A673 (cell line): Measurements from ENCODE around the gene ISYNA1.

Experiments
- EZH2 ChIP-seq: fragments of 200-600 bp; sonication (generic); IDR thresholded peaks from 2 replicates; pipeline ENCODE4 v1.6.1; 2017; ENCODE audit warnings: borderline replicate concordance, low read depth, mild to moderate bottlenecking, mixed read lengths, antibody characterized with exemption, low read length; ENCODE audit not compliant: poor library complexity, severe bottlenecking
- TF ChIP-seq, protein P1 (sequence below): fragments of 300-800, 200-600 bp; sonication (generic); conservative IDR thresholded peaks from 2 replicates; pipeline ENCODE4 v1.5.1; 2017; ENCODE audit warnings: low read depth, mild to moderate bottlenecking, antibody characterized with exemption, low read length, moderate library complexity, mixed read lengths

- TF ChIP-seq, protein P1, sequence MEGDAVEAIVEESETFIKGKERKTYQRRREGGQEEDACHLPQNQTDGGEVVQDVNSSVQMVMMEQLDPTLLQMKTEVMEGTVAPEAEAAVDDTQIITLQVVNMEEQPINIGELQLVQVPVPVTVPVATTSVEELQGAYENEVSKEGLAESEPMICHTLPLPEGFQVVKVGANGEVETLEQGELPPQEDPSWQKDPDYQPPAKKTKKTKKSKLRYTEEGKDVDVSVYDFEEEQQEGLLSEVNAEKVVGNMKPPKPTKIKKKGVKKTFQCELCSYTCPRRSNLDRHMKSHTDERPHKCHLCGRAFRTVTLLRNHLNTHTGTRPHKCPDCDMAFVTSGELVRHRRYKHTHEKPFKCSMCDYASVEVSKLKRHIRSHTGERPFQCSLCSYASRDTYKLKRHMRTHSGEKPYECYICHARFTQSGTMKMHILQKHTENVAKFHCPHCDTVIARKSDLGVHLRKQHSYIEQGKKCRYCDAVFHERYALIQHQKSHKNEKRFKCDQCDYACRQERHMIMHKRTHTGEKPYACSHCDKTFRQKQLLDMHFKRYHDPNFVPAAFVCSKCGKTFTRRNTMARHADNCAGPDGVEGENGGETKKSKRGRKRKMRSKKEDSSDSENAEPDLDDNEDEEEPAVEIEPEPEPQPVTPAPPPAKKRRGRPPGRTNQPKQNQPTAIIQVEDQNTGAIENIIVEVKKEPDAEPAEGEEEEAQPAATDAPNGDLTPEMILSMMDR: no peak
- no peak for TF ChIP-seq EZH2
Measured at GRCh38 chr19:18392926-18393325, 45.0 kb downstream of the ISYNA1 start.
